Activated CD8-positive, alpha-beta memory T cell treated with anti-CD3 and anti-CD28 coated beads, Interleukin-2, amount 50 U/mL, for 24 hours (primary cell): ENCODE measurements around the gene TMEM42.
"Not testable (repeated sequence)": the region's sequence is repeated elsewhere in the genome, so short reads cannot be mapped to it uniquely, and the experiment has no call there.

Experiments used
- DNase-seq: peaks from one replicate; pipeline ENCODE4 v3.0.0-alpha.2; 2020; ENCODE audit errors: extremely low read depth

TMEM42 gene

DNA sequence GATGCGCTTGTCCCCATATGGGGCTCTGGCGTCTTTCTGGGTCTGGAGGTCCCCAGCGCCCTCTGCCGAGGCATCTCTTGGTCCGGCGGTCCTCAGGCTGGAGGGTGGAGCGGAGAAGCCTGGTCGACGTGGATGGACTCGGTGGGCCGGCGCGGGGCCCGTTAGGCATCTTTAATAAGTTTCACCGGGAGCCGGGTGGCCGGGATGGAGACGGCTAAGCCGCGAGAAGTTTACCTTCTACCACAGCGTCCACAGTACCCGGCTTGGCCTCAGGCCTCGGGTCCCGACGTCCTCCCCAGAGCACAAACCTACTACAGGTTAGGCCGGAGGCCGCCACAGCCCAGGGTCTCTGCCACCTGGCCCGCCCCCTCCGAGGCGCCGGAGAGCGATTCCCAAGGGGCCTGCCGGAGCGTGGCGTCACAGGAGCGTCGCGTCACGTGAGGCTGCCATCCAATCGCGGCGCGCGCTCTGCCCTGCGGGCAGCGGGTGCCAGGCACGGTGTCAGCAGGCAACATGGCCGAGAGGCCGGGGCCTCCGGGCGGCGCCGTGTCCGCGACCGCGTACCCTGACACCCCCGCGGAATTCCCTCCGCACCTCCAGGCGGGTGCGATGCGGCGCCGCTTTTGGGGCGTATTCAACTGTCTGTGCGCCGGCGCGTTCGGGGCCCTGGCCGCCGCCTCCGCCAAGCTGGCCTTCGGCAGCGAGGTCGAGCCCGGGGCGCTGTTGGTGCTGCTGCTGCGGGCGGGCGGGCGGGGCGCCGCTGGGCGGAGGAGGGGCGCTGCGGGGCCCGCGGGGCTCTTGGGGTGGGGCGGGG is at the start of gene TMEM42:
TSS of gene TMEM42 (plus strand) at position 501 of the 814 bp plus-strand sequence. CDS start at position 514, 13 bp downstream.
- DNase-seq = peak; percentile 67

DNA sequence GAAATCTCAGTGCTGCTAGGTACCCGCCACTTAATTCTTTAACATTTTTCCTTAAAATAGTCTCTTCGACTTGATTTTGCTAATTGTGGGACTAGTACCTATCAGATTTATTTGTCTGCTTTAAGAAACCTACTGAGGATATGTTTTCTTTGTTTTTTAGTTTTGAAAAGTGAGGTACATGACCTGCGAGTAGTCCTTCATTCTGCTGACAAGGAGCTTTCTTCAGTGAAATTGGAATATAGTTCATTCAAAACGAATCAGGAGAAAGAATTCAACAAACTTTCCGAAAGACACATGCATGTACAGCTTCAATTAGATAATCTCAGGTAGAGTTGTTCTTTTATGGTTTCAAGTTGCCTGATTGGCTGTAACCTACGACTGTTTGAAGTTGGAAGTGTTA is 47.0 kb upstream of the TMEM42 start:
- DNase-seq = no peak

DNA sequence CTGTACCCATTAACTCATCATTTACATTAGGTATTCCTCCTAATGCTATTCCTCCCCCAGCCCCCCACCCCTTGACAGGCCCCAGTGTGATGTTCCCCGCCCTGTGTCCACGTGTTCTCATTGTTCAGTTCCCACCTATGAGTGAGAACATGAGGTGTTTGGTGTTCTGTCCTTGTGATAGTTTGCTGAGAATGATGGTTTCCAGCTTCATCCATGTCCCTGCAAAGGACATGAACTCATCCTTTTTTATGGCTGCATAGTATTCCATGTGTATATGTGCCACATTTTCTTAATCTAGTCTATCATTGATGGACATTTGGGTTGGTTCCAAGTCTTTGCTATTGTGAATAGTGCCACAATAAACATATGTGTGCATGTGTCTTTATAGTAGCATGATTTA is 45.4 kb upstream of the TMEM42 start:
- not testable (repeated sequence) for DNase-seq

DNA sequence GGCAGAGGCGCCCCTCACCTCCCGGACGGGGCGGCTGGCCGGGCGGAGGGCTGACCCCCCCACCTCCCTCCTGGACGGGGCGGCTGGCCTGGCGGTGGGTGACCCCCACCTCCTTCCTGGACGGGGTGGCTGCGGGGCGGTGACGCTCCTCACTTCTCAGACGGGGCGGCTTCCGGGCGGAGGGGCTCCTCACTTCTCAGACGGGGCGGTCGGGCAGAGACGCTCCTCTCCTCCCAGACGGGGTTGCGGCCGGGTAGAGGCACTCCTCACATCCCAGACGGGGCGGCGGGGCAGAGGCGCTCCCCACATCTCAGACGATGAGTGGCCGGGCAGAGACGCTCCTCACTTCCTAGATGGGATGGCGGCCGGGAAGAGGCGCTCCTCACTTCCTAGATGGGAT is 40.5 kb upstream of the TMEM42 start:
- DNase-seq = not testable (repeated sequence)

DNA sequence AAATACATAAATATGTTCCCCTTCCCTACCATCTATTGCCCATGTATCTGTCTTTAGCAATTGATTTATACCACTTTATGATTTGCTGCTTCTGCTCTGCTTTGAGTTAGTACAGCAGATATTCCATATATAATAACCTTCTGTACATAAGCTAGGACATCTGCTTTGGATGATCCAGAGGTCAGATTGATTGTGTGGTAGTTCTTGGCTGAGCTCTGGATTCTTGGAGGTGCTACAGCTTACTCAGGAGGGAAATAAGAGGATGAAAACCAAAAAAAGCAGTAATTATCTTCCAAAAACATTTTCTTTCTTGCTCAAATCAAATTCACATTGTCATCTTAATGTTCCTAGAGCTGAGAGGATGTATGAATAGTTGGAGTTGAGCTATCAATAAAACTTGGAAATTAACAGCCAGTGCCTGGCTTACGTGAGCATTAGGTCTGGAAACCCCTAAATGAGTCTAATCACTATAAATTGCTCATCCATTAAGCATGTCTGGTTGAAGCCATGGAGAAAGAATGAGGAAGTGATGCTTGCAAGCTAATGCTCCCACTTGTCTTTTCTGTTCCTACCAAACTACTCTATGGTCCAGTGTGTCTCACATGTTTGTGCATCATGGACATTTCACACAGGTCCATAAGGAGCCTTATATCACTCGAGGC is 36.3 kb upstream of the TMEM42 start:
- no peak for DNase-seq

DNA sequence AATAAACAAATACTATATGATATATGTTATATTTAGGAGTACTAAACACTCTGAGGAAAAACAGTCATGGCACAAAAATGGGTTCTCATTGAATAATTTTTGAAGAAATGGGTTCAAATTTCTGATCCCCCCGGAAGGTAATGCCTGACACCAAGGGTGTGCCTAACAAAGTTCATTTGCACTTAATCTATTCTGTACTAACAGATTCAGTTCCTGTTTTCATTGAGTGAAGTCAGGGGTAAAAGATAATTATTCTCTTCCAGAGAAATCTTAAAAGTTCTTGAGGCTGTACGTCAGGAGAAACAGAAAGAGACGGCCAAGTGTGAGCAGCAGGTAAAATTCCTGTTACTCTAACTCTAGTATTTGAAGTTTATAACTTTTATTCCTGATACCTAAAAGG is 34.5 kb upstream of the TMEM42 start:
- no peak for DNase-seq

DNA sequence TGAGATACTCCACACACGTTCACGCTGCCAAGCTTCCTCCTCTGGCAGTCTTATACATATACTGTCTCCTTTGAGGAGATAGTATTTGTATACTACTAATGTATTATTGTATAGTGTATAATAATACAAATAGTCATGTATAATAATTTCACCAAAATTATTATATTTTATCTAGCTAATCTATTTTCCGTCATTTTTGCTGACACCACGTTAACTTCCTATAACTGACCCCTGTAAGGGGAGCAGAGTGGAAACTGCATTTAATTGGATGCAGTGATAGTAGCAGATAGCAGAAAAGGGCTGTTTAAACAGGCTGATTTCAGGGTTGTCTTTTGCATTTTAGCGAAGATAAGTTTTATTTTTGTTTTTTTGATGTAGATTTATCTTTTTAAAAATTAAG is 30.5 kb upstream of the TMEM42 start:
- DNase-seq = no peak

DNA sequence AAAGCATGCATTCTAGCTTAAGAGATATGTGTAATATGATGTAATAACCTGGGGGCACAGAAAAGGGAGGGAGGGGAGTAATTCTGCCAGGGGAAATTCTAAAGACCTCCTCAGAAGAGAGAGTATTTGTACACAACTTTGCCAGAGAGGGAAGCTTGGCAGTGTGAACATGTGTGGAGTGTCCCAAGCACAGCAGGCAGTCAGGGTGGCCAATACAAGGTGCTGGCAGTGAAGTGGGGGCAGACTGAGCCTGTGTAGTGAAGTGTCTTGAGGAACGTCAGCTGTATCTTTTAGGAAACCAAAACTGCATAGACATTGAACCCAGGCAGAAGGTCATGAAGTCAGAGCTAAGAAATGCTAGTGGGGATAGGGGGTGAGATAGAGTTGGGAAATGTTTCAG is 29.7 kb upstream of the TMEM42 start:
- DNase-seq = no peak

DNA sequence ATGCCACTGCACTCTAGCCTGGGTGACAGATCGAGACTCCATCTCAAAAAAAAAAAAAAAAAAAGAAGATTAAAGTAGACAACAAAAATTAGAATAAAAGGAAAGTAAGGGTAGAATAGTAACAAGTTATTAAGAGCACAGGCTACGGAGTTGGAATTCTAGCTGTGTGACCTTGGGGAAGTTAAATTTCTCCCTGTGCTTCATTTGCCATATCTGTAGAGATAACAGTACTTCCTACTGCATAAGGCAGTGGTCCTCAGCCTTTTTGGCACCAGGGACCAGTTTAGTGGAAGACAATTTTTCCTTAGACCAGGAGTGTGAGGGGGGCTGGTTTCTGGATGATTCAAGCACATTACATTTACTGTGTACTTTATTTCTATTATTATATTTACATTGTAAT is 28.7 kb upstream of the TMEM42 start:
- no peak for DNase-seq

DNA sequence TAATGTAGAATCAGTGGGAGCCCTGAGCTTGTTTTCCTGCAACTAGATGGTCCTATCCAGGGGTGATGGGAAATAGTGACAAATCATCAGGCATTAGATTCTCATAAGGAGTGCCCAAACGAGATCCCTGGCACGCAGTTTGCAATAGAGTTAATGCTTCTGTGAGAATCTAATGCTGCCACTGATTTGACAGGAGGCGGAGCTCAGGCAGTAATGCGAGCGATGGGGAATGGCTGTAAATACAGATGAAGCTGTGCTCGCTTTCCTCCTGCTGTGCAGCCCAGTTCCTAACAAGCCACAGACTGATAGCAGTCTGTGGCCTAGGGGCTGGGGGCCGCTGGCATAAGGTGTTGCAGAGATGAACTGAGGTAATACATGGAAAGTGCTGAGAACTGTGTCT is 28.3 kb upstream of the TMEM42 start:
- no peak for DNase-seq

DNA sequence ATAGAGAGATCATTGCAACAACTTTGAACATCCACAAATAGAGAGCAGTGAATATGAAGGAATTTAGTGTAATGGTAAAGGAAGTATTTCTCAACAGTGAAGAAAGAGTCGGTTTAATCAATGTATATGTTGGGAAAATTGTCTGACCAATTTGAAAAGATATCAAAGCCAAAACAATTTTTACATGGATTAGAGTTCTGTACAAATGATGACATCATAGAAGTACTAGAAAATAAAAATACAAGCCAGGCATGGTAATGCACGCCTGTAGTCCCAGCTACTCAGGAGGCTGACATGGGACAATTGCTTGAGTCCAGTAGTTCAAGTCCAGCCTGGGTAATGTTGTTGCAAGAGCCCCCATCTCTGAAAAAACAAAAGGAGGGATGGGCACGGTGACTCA is 26.0 kb upstream of the TMEM42 start:
- DNase-seq = no peak

DNA sequence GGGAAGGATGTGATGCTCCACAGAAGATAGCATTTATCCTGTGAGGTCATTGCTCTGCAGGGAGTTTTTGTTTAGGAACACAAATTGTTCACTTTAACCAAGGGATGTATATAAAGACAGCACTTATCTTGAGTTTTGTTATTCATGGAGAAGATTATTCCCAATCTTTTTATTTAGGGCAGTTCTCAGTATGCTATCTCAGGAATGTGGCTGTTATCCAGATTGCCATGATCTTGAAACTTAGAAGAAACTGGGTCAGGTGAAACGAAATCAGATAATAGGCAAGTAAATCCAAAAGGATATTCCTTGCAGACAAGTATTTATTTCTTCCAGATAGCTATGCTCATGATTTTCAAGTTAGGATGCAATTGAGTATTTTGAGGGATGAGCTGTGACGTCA is 19.3 kb upstream of the TMEM42 start:
- no peak for DNase-seq

DNA sequence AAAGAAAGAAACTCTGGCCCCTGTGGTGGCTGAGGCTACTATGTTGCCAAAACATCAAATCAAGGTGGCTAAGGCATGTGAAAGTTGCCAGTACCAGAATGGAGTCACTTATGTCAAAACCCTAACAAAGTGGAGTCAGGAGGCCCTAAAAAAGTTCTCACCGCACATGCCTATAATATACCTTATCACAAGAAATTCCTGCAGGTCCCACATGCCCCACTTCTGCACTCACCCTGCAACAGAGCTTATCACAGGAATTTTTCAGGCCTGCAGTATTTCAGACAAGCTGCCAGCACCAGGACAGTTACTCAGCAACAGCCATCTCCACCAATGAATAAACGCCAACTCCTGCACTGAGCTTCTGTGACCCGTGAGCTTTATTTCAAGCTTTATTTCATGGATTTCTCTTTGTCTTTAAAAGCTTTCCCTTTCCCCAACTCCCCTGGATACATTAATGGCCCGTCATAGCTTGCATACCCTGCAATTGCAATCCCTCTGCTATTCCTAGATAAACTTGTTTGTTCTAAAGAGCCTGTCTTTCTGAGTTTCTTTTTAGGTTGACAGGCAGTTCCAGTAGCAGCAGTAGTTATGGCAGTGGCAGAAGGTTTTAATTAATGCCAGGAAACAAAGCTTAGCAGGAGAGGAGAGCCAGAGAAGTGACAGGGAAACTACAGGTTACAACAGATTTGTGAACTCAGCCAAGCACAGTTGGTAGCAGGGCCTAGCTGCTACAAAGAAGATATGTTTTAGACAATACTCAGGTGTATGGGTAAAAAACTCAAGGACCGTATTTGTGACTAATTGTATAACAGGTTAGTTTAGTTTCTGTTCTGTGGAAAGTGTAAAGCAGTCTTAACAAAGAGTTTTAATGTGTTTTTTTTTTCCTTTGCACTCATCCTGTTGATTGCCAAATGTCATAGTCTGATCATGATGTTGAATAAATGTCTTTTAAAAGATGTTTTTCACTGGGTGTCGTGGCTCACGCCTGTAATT is 15.9 kb upstream of the TMEM42 start:
- no peak for DNase-seq

DNA sequence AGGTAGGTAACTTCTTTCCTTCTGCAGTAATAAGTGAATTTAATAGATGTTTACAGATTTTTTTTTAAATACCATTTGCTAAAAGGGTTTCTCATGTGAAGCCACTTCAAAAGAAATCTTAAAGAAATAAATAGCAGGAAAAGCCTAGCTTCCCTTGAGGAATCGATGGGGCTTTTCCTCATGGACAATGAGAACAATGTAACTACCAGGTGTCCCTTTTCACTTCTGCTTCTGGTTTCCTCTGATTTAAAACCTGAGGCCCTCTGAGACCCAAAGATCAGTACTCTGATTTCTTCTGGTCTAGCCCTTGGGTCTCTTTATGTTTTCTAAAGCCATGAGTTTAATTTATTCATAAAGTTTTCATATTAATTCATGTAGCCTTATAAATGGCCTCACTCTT is 13.1 kb upstream of the TMEM42 start:
- DNase-seq = no peak

DNA sequence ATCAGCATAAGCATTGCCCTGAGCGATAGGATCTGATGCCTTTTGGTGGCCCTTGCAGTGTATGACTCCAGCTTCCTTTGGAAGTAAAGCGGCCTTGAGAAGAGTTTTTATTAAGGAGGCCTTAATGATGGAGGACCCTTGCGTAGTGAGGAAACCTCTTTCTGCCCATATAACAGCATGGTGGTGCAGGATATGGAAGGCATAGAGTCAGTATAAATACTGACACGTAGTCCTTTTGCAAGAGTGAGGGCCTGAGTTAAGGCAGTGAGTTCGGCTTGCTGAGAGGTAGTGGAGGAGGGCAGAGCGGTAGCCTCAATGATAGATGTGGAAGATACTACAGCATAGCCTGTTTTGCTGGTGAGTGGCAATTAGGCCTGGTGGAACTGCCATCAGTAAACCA is 5.0 kb upstream of the TMEM42 start:
- not testable (repeated sequence) for DNase-seq

DNA sequence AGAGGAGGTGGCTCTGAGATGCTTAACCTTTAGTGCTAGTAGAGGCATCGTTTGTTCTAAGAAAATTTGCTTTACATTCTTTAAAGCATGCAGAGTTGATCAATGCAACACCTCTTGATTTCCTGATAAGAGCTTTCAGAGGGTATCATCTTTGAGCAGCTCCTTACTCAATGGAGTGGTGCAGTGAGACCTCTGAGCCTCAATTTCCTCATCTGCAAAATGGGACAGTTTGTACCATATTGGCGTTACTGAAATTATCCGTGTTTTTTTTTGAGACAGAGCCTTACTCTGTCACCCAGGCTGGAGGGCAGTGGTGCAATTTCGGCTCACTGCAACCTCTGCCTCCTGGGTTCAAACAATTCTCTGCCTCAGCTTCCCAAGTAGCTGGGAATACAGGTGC is 1.6 kb upstream of the TMEM42 start:
- DNase-seq = no peak

DNA sequence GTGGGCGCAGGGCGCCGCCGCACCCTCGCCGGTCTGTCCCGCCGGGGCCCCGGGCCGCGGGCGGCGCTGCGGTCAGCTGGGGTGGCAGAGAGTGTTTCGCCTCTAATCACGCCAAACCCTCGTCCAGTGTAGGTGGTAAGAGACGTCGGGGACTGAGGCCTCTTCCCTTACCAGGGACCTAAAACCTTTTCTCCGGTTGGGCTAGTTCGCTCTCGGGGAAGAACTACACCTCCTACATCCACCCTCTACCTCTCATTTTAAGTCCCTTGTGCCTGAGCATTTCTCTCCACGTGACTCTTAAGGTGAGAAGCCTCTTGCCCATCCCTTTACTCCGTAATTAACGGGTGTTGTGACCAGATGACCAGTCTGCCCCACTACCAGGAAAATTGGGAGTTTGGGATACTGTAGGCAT is 520 bp downstream of the TMEM42 start:
- DNase-seq = no peak

DNA sequence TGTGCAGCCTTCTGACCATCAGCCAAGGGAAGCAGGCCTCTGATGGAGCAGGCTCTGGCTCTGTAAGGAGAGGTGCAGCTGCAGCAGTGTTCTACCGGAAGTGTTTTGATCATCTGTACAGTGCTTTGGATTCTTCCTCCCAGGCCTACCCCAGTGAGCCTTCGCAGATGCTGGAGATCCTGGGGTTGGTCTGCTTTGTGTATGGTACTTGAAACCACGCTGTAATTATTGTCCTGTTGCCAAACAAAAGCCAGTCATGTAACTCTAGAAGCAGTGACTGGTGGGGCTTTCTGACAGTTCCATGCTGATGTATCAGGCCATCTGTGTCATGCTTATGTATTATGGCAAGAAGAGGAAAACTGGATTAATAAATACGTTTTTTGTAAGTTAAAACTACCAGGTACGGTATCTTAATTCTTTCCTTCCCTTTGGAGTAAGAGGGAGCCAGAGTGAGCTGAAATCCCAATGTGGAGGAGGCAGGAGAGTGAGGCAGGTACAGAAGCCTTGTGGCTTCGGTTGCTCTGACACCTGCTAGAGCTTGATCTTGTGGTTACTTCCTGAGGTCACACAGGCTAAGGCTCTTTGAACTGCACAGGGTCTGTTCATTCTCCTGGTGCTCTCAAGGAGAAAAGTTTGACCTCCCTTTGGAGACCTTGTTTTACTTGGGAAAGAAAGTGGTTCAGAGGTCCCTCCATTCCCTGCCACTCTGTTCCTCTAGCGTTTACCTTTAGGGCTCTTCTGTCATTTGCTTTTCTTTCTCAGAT is 3.7 kb downstream of the TMEM42 start:
- DNase-seq = no peak

DNA sequence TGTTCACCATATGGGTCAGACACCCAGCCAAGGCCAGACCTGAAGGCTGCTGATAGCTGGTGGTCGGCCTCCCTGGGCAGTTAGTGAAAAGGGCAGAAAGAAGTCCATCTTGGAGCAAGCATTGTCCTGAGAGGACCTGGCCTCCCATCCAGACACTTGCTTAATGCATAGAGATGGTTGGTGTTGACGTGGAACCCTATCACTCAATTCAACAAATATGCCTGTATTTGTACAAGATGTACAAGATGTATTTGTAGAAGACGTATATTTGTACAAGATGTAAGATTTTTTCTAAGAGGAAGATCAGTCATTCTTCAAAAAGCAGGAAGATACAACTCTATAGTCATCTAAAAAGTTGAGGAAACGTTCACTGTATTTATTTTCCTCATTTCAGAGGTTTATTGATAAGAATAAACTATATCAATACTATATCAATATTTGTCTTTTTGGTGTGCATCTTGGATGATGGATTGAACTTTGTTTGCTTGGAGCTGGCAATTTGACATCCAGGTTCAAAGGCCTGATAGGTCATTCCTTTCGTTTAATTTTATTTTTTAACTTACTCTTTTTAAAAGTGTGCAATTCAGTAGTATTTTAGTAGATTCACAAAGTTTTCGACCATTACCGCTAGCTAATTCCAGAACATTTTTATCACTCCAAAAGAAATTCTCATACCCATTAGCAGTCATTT is 5.9 kb downstream of the TMEM42 start:
- no peak for DNase-seq

DNA sequence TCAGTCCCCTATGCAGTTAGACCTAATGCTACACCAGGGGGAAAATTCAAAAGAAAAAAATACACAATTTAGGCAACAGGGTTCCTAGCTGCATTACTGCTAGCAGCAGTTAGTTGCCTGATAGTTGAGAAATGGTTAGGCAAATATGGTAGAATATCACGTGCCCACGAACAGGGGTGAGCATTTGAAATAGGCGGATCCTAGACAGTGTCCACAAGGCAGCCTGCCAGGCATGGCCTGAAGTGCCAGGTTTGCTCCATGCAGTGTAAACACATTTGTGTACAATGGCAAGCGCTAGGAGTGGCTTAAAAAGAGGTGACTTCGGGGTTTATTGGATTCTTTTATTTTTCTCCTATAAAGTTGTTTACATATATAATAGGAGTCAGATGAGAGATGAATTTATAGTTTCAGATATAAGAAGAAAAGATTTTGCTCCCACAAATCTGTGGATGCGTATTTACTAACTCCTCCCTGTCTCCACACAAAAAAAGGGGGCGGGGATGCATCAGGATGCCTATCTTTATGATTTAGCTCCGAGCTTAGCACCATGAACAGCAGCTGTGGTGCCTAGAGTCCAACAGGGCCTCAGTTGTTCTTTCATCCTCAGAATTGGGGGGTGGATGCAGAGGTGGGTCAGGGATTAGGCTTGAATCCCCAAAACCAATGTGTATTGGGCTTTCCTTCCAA is 8.8 kb downstream of the TMEM42 start:
- DNase-seq = no peak
